ENCODE measurements around the gene ABHD6. TPM values are rescaled to one million over a fixed set of nuclear protein-coding genes. Genes with fewer than 3 reads are reported as not detected.
"Not testable (repeated sequence)": the region's sequence is repeated elsewhere in the genome, so short reads cannot be mapped to it uniquely, and the experiment has no call there.

The ABHD6 gene
- total RNA-seq, 1 experiment from 2014 or later, result 5.7 TPM

- CTCF ChIA-PET, result no interaction called here
- no peak overlapping the region for H3K27ac Mint-ChIP-seq (ENCODE audit: unreplicated experiment)
- no peak for TF ChIP-seq CTCF (IDR thresholded peaks at IDR 0.05; ENCODE audit: unreplicated experiment)
- no peaks in the 10 kb centered on the region for H3K9me3 Mint-ChIP-seq (ENCODE audit: low read depth, unreplicated experiment)
- H3K4me3 Mint-ChIP-seq (ENCODE audit: low read depth, unreplicated experiment), result no peak overlapping the region
- intact Hi-C loops (cut with micrococcal nuclease; ENCODE audit: unreplicated experiment), result no loop called here
- H3K4me1 Mint-ChIP-seq (ENCODE audit: low read depth, unreplicated experiment), result peaks cover 7% of the 10 kb centered on the region
- no peaks in the 10 kb centered on the region for H3K36me3 Mint-ChIP-seq (ENCODE audit: insufficient read depth, unreplicated experiment)
- DNase-seq, result no peak
- H3K27me3 Mint-ChIP-seq (ENCODE audit: unreplicated experiment), result no peaks in the 10 kb centered on the region
- no TSS peak for BruUV-seq (replicated peaks)
Measured at GRCh38 chr3:58269356-58269755, 31.8 kb downstream of the ABHD6 start.

GRCh38 chr3:58270485-58270884 lies 32.9 kb downstream of the ABHD6 start:
- H3K27ac Mint-ChIP-seq (ENCODE audit: unreplicated experiment), result no peak overlapping the region
- DNase-seq, result no peak
- H3K4me1 Mint-ChIP-seq (ENCODE audit: low read depth, unreplicated experiment), result peaks cover 7% of the 10 kb centered on the region
- CTCF ChIA-PET, result no interaction called here
- TF ChIP-seq CTCF (IDR thresholded peaks at IDR 0.05; ENCODE audit: unreplicated experiment), result no peak
- no peaks in the 10 kb centered on the region for H3K9me3 Mint-ChIP-seq (ENCODE audit: low read depth, unreplicated experiment)
- intact Hi-C loops (cut with micrococcal nuclease; ENCODE audit: unreplicated experiment), result no loop called here
- no peaks in the 10 kb centered on the region for H3K36me3 Mint-ChIP-seq (ENCODE audit: insufficient read depth, unreplicated experiment)
- H3K27me3 Mint-ChIP-seq (ENCODE audit: unreplicated experiment), result no peaks in the 10 kb centered on the region
- no TSS peak for BruUV-seq (replicated peaks)
- H3K4me3 Mint-ChIP-seq (ENCODE audit: low read depth, unreplicated experiment), result no peak overlapping the region

GRCh38 chr3:58271901-58272501 lies 34.4 kb downstream of the ABHD6 start:
- intact Hi-C loops (cut with micrococcal nuclease; ENCODE audit: unreplicated experiment), result no loop called here
- Mint-ChIP-seq H3K4me3 (ENCODE audit: low read depth, unreplicated experiment) (no peak overlapping the region), H3K36me3 (ENCODE audit: insufficient read depth, unreplicated experiment) (no peaks in the 10 kb centered on the region), H3K4me1 (ENCODE audit: low read depth, unreplicated experiment) (peaks cover 7% of the 10 kb centered on the region), H3K27ac (ENCODE audit: unreplicated experiment) (peak overlapping the region; percentile 42), H3K27me3 (ENCODE audit: unreplicated experiment) (no peaks in the 10 kb centered on the region), H3K9me3 (ENCODE audit: low read depth, unreplicated experiment) (no peaks in the 10 kb centered on the region)
- DNase-seq, result peak; percentile 4
- CTCF ChIA-PET, result interaction anchor here (0.6 to 0.7 kb wide), 2 partner anchors 55 to 323 kb away, joined by 3 read pairs; no protein-coding TSS in a partner anchor
- no peak for TF ChIP-seq CTCF (IDR thresholded peaks at IDR 0.05; ENCODE audit: unreplicated experiment)
- no TSS peak for BruUV-seq (replicated peaks)

GRCh38 chr3:58272891-58273290 lies 35.3 kb downstream of the ABHD6 start:
- intact Hi-C loops (cut with micrococcal nuclease; ENCODE audit: unreplicated experiment), result no loop called here
- H3K4me3 Mint-ChIP-seq (ENCODE audit: low read depth, unreplicated experiment), result no peak overlapping the region

GRCh38 chr3:58273362-58273761 lies 35.8 kb downstream of the ABHD6 start:
- H3K27ac Mint-ChIP-seq (ENCODE audit: unreplicated experiment); H3K4me3 Mint-ChIP-seq (ENCODE audit: low read depth, unreplicated experiment); H3K4me1 Mint-ChIP-seq (ENCODE audit: low read depth, unreplicated experiment); DNase-seq; BruUV-seq (replicated peaks); intact Hi-C loops (cut with micrococcal nuclease; ENCODE audit: unreplicated experiment); H3K36me3 Mint-ChIP-seq (ENCODE audit: insufficient read depth, unreplicated experiment); H3K9me3 Mint-ChIP-seq (ENCODE audit: low read depth, unreplicated experiment); H3K27me3 Mint-ChIP-seq (ENCODE audit: unreplicated experiment); CTCF ChIA-PET: not testable (repeated sequence)

More at GRCh38 chr3:58272891-58273290, 35.3 kb downstream of the ABHD6 start:
- Mint-ChIP-seq H3K4me1 (ENCODE audit: low read depth, unreplicated experiment) (peaks cover 7% of the 10 kb centered on the region), H3K27ac (ENCODE audit: unreplicated experiment) (no peak overlapping the region), H3K27me3 (ENCODE audit: unreplicated experiment) (no peaks in the 10 kb centered on the region), H3K36me3 (ENCODE audit: insufficient read depth, unreplicated experiment) (no peaks in the 10 kb centered on the region), H3K9me3 (ENCODE audit: low read depth, unreplicated experiment) (no peaks in the 10 kb centered on the region)
- BruUV-seq (replicated peaks), result no TSS peak
- no peak for DNase-seq
- no peak for TF ChIP-seq CTCF (IDR thresholded peaks at IDR 0.05; ENCODE audit: unreplicated experiment)
- CTCF ChIA-PET, result no interaction called here

All from Calu3 (cell line).